GM13976 (cell line): ENCODE measurements around the gene CD33.

Source experiments
- DNase-seq: peaks from one replicate; pipeline ENCODE4 v3.0.0; 2012; ENCODE audit warnings: low spot score
- in situ Hi-C: fragments of 300-500 bp; cut with MboI; formaldehyde crosslinking; loops from one replicate; pipeline ENCODE4 v1.12.0; 2022; ENCODE audit warnings: low sequenced_read_pairs, mixed read lengths, inconsistent platforms; ENCODE audit not compliant: unreplicated experiment
- TF ChIP-seq, protein P1 (sequence below): IDR thresholded peaks from 2 replicates; pipeline ENCODE4 v1.5.1; 2012; ENCODE audit warnings: borderline replicate concordance, mild to moderate bottlenecking; ENCODE audit not compliant: insufficient read depth; ENCODE audit errors: extremely low read depth, missing control alignments, control extremely low read depth

The CD33 gene

GRCh38 chr19:51186323-51186722 is 38.6 kb upstream of the CD33 start:
- in situ Hi-C loops: no loop called here
- TF ChIP-seq, protein P1, sequence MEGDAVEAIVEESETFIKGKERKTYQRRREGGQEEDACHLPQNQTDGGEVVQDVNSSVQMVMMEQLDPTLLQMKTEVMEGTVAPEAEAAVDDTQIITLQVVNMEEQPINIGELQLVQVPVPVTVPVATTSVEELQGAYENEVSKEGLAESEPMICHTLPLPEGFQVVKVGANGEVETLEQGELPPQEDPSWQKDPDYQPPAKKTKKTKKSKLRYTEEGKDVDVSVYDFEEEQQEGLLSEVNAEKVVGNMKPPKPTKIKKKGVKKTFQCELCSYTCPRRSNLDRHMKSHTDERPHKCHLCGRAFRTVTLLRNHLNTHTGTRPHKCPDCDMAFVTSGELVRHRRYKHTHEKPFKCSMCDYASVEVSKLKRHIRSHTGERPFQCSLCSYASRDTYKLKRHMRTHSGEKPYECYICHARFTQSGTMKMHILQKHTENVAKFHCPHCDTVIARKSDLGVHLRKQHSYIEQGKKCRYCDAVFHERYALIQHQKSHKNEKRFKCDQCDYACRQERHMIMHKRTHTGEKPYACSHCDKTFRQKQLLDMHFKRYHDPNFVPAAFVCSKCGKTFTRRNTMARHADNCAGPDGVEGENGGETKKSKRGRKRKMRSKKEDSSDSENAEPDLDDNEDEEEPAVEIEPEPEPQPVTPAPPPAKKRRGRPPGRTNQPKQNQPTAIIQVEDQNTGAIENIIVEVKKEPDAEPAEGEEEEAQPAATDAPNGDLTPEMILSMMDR: no peak
- DNase-seq: no peak

GRCh38 chr19:51187395-51188226 is 37.3 kb upstream of the CD33 start:
- TF ChIP-seq, protein P1: no peak
- in situ Hi-C loops: no loop called here
- DNase-seq: no peak

DNA sequence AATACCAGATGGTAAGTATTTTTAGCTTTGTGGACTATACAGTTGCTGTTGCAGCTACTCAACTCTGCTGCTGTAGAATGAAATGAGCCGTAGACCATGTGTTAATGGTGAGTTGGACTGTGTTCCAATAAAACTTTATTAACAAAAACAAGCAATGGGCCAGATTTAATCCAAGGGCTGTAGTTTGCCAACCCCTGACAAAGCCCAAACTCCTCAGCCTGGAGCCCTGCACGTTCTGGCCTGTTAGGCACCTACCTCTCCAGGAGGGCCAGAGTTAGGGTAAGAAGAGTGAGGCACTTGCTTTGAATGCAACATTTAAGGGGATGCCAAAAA is 36.7 kb upstream of the CD33 start:
- TF ChIP-seq, protein P1: no peak
- no peak for DNase-seq
- in situ Hi-C loops: no loop called here

- in situ Hi-C loops: no loop called here
- no peak for DNase-seq
Measured at GRCh38 chr19:51192689-51193088, 32.2 kb upstream of the CD33 start.

DNA sequence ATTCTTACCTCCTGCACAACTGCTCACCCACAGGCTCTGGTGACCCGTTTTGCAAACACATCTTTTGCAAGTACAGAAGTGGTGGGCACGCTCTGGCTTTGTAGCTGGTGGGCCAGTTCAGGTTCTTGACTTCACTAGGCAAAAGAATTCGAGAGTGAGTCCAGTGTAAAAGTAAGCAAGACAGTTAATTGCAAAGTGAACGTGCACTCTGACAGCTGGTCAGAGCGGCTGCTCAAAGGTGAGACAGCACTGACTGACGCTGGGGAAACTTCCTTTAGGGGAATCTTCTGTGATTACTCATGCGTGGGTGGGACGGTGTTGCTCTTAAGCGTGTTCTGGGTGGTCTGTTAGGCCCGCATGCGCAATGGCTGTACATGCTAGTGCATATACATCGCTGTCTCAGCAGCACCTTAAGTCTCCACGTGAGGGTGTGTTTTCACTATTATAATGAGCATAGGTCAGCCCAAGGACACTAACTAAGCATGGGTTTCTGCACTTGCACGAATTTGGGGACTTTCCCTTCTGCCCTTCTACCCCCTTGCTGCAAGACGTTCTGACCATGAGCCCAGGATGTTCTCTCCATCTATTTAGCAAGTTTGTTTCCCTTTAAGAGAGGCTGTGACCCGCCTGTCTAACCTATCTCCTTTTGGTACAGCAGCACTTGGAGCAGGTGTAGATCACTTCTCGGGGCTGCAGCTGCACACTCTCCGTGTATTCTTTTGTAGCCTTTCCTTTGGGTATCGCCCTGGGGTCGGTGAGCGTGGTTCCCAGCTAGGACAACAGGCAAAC is 30.2 kb upstream of the CD33 start:
- no peak for DNase-seq
- in situ Hi-C loops: no loop called here
- TF ChIP-seq, protein P1: no peak

More at GRCh38 chr19:51192689-51193088, 32.2 kb upstream of the CD33 start:
- TF ChIP-seq, protein P1: no peak

DNA sequence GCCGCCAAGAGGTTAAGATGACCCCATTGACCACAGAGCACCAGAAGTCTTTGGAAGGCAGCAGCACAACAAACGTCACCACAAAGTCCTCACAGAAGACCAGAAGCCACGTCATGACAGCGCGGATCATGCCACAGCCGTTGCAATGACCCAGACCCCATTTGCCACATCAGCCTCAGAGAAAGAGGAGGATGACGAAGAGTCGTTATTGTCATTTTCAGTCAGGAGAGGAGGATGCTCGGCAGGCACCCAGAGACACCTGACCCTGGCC is 29.6 kb upstream of the CD33 start:
- TF ChIP-seq, protein P1: no peak
- in situ Hi-C loops: no loop called here
- no peak for DNase-seq
